NCI-H226 (cell line): Measurements from ENCODE around the gene SHISA9.

Experiments
- DNase-seq: peaks from one replicate; pipeline ENCODE4 v3.0.0-alpha.2; 2015

SHISA9 gene

DNA sequence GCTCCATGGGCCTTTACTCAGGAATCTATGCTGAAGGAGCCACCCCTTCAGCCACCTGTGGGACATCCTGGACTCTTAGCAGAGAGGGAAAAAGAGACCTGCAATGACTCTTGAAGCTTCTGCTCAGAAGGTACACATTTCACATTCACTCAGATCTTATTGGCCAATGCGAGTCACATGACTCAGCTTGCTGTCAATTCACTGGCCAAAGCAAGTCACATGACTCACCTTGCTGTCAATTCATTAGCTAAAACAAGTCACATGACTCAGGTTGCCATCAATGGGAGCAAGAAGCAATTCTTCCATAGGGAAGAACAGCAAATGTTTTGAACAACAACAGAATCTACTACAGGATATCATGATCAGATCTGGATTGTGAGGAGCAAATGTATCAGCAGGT is 233.4 kb downstream of the SHISA9 start:
- DNase-seq, result no peak

DNA sequence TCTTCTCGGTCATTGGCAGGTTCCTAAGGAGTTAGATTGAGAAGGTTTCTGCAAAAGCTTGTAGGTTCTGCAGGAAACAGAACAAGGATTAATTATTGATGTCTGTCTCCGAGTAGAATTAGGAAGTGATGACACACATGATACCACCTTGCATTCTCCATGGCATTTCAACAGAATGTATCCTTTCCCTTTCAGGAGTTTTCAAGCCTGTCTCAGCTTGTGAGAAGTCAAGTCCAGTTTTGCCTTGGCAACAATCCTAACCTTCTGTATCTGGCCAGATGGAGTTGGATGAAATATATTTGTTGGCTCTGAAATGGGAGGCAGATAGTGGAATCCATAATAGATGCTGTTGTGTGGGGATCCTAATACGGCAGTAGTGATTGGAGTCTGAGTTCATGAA is 235.5 kb downstream of the SHISA9 start:
- no peak for DNase-seq

DNA sequence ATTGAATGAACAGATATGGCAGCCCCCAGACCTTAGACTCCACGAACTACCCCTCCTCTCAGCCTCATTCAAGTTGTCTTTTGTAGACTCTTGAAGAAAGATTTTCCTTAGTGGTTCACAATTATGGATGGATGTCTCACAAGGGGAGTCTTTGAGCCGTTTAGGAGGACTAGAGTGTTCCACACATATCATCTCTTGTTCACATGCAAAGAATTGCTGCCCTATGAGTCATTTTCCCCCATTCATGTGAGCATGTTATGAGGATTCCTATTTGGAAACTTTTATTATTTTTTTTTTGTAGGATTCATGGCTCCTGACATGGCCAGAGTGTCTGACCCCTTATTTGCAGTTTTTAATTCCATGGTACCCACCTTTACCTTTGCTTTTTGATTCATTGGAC is 237.1 kb downstream of the SHISA9 start:
- no peak for DNase-seq

DNA sequence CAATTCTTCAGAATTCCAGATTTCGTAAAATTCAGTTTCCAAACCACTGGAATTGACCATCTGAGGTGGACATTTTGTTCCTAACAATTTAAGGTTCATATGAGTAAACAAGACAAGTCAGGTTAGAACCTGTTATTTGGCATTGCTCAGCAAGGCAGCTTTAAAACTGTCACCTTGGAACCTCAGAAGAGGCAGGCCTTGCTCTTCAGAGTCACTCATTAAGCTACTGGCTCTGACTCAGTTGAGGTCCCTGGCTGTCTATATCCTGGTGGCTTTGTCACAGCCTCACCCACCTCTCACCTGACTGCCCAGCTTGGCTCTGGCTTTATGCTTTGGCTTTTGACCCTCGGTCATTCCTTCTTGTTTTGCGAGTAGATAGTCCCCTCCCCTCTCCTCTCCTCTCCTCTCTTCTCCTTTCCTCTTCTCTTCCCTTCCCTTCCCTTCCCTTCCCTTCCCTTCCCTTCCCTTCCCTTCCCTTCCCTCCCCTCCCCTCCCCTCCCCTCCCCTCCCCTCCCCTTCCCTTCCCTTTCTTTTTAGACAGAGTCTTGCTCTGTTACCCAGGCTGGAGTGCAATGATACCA is 238.4 kb downstream of the SHISA9 start:
- no peak for DNase-seq

DNA sequence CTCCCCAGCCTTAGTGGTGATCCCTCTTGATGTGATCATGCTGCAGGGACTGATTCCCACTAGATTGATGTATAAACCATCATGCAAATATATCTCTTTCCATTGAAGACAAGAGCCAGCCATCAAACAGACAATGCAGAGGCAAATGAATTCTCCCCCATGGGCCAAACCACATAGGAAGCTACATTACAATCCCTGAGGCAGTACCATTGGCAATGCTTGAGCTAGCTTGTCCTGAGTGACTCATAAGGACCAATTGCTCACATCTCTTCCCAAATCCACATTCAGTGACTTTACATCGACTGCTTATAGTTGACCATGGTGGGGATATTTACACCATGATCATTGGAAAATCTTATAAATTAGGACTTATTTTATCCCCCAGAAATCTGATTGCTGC is 242.2 kb downstream of the SHISA9 start:
- DNase-seq, result no peak

DNA sequence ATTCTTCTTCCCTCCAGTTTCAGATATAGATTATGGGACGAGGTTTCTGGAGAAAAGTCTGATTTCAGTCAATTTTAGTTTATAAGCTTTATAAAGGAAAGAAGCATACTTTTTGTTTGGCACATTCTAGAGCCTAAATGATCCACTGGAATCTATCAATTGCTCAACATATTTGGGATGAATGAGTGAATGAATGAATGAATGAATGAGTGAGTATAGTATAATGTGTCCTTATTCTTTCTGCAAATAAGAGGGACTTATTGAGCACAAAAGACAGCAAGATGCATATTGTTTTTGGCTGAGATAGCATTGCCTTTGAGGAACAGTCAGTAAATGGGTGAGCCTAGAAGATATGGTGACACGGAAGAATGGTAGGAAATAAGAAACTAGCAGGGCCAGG is 245.4 kb downstream of the SHISA9 start:
- DNase-seq, result no peak

DNA sequence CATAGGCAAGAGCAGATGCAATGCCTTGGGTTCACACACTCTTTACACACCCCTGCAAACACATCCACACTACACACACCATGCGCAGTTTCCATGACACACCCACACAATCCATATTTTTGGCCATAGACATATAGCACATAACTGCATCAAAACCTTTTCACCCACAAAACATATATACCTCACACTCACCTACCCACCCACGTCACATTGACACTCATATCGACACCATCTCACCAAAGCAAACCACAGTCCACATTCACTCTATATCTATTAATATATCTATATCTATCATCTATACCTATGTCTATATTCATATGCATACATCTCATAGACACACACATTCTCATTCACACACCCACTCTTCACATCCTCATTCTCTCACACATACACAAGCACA is 246.9 kb downstream of the SHISA9 start:
- no peak for DNase-seq

DNA sequence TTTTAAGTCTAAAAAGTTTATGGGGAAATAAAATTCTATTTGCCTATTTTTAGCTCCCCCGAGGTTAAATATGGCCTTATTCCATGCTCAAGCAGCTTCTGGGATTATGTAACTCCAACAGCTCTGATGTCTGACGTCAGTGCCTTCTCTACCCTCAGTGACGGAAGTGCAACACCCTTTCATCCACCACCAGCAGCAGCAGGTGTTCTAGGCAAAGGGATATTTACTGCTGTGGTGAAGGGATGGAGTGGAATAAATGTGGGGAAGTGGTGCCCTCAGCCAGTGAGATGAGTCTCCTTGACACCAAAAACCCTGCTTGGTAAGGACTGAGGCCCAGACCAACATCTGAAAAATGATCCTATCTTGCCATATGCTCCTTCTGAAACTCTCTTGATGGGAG is 247.4 kb downstream of the SHISA9 start:
- DNase-seq, result no peak

DNA sequence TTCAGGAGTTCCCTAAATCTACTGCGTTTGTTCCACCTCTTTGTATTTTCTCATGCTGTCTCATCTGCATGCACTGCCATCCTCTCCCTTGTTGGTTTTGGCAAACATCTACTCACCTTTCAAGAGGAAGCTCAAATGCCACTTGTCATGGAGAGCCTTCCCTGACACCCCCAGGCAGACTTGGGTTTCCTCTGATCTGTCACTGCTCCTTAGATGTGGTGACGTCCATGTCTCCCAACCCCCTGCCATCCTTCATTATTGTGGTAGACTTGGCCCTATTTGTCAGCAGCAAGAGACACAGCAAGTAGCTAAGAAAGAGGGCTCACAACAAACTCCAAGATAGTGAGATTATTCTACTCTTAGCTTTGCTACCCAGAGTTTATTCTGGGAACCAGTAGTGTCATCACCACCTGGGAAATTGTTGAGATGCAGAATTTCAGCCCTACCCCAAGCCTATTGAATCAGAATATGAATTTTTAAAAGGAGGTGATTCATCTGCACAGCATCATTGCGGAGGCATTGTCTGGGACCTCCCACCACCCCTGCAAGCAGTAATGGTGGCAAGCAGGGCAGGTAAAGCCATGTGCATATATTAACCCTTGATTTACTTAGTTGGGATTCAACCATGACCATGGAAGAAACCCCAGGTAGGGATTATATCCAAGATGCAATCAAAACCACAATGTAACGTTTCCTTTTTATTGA is 248.9 kb downstream of the SHISA9 start:
- DNase-seq, result no peak

DNA sequence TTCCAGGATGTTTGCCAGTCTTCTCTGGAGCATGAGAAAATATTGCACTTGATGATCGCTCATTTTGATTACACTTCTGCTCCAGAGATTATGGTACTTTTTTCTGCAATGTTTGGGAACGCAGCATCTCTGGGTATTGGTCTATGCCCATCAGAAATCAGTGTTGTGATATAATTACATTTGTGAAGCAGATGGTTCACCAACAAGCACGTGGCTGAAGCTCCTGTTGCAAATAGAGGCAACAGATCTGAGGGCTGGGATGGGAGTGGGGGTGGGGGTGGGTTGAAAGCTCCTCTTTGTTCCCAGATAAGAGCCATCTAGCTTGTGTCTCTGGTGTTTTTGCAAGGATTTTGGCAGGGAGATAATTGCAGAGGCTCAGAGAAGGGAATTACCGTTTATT is 252.3 kb downstream of the SHISA9 start:
- no peak for DNase-seq

DNA sequence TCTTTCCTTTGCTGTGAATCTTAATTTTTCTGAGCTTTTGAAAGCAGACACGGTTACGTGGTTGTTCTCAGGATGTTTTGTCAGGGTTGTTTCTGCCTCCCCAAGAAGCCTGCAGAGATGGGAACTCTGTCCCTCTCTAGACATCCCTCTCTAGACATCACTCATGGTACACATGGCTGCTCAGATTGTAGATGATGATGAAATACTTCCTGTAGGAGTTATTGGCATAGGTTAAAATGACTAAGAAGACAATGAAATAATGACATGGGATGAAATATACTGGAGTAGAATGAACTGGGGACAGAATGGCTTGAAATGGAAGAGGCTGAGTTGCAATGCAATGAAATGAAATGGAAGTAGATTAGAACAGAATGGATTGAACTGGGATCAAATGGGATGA is 253.4 kb downstream of the SHISA9 start:
- no peak for DNase-seq

DNA sequence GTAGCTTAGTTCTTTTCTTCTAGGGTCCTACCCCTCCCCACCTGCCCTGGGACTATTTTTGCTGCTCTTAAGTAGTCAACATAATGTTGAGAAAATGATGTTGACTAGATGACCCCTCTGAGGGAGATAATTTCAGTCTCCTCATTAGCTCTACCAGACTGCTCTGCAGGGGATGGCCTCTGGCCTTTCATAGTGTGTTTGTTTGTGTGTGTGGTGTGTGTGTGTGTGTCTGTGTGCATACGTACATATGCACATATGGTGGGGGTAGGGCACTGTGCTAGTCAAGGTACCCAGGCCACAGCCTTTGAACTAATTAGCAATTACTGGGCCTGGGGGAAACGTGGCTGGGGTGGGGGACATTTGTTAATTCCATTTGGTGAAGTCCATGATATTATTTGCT is 254.0 kb downstream of the SHISA9 start:
- no peak for DNase-seq

DNA sequence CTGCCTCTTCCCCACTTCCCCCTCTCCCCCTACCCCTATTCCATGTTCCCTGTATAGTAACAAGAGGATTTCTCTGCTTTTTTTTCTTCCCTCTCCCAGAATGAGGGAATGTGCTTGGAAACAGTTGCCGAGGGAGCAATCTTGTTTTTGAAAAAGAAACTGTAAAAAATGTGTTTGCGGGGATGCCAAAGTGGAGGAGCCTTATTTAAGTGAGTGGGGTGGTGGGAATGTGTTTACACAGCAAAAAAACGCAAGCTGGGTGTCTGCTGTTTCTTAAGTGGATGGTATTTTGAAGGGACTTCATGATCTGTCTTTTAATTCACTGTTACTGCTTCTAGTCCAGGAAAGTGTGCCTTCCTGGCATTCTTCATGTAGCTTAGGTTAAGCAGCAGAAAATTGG is 254.4 kb downstream of the SHISA9 start:
- DNase-seq, result no peak

DNA sequence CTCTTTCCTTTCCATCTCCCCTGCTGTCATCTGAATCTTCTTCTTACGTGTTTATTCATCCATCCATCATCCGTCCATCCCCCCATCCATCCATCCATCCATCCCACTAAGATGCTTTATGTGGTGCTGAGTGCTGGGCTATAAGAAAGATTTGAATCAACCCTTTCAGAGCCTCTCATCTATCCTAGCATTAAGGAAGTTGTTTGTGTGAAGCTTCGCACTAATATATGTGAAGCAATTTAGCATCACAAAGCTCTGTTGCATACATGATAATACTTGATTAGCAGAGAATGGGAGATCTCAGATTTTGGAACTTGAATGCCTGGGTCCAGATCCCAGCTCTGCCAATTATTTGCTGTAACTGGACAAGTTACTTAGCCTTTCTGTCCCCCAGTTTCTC is 255.7 kb downstream of the SHISA9 start:
- no peak for DNase-seq

DNA sequence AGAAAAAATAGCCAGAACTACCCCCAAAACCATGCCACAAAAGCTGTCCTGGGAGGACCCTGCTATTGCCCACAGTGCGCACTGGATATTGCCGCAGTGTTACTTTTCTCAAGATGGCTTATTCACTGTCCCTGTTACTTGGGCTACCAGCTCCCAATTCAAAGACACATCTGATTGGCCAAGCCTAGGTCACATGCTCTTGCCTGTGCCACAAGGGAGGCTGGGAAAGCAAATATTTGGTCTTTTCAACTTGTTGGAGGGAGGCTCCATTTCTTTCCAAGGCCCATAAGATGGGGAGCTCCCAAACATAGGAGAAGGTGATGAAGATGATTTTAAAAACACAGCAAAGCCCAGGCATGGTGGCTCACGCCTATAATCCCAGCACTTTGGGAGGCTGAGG is 257.0 kb downstream of the SHISA9 start:
- no peak for DNase-seq

DNA sequence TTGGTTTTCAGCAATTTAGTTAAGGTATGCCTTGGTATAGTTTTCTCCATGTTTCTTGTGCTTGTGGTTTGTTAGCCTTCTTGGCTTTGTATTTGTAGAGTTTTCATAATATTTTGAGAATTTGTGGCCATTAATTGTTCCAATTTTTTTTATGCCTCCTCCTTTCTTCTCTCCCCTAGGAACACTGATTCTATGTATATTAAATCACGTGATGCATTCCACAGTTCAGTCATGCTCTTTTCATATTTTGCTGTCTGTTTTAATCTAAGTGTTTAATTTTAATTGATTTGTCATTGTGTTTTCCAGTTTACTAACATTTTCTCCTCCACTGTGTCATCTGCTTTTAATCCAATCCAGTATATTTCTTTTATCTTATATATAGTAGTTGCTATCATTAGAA is 263.6 kb downstream of the SHISA9 start:
- no peak for DNase-seq

DNA sequence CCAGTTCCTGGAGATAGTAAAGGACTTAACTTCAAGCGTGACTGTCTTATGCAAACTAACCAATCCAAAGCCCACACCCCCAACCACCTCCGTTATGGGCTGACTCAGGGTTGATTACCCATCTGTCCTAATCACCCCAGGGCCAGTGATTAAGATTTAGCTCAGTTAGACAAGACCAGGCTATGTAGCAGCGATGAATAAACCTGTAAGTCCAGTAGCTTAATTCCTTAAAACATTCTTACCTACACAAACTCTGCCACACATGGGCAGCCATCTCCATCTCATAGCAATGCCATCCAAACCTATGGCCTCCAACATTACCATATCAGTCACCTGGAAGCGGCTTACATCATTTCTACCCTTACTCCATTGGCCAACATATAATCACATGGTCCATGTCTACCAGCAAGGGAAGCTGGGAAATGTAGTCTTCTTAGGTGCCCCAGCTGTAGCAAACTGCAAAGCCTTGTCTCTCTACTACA is 266.7 kb downstream of the SHISA9 start:
- no peak for DNase-seq

DNA sequence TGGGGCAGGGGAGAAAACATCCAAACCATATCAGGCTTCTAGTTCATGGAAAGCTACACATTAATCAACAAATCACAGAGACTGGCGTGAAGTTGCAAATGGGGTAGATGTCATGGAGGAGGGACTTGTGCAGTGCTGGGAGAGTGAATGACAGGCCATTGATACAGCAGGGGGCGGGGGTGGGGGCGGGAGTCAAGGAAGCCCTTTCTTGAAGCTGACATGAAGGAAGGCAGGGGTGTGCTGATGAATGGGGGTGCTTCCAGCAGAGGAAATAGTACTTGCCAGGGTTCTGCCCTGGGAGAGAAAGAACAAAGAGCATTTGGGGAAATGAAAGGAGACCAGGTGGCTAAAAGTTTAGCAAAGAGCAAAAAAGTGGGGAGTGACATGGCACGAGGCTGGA is 269.9 kb downstream of the SHISA9 start:
- DNase-seq, result no peak

DNA sequence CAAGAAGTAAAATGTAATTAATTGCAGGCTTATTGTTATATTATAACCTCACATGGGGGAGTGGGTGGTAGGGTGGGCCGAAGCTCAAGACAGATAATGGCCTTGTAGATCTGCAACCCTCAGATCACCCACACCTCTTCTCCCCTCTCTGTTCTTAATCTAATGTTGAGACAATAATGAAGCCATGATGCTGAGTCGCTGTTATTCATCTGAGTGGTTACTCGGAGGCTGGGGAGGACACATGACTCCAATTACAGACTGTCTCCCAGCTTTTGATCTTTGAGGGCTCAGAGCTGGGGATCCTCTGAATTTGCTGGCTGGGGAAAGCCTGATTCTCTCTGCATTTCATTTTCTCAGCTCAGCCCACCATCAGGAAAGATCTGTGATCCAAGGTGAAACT is 275.3 kb downstream of the SHISA9 start:
- no peak for DNase-seq

DNA sequence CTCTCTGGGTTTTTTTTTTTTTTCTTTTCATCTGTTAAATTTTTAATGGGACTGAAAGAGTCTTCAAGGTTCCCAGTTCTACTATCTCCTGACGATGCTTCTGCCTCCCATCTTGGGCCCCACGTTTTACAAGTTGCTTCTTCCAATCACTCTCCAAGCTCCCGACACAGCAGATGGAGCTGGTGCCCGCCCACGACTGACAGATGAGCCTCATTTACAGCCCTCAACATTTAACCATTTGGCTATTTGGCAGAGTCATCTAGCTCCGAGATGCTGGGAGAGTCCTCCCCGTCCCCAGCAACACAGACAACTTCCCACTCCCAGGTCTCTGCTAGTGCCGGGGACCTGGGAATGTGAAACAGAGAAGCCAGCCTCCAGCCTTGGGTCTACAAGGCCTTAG is 276.9 kb downstream of the SHISA9 start:
- DNase-seq, result no peak

DNA sequence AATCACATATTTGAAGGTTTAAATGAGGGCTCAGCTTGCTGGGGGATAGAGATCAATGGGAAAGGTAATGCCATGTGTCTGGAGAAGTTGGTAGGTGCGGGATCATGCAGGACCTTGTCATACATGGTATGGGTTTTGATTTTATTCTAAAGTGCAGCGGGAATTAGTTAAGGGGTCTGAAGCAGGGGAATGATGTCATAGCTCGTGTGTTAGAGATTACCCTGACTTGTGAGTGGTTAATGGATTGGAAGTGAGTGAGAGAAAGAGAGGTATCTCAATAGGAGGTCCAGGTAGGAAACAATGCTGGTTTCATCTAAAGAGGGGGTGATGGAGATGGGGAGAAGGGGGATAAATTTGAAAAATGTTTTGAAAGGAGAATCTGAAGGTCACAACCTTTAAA is 280.0 kb downstream of the SHISA9 start:
- DNase-seq, result no peak

DNA sequence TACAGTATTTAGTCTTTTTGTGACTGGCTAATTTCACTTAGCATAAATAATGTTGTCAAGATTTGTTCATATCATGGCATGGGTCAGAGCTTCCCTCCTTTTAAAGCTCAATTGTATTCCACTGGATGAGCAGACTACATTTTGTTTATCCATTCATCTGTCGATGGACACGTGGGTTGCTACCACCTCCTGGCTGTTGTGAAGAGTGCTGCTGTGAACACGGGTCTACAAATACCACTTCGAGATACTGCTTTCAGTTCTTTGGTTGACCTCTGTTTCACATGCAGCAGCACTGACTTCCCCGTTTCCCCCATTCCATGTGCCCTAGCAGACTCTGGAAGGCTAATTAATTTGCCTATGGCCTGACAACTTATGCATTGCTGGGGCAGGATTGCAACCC is 285.4 kb downstream of the SHISA9 start:
- no peak for DNase-seq

DNA sequence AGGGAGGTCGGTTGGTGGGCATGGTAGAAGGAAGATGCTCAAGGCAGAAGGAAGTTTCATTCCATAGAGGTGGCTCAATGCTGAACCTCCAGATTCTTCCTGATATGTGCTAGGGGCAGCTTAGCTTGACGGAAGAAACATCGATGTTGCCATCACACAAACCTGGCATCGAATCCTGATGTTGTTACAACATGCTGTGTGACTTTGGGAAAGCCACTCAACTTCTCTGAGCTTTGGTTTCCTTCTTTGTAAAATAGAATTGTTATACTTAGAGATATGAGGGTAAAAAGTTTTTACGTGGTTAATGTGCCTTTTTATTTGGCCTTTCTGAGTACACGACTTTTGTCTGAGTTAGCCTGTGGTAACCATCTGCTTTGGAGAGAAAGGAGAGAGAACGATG is 287.9 kb downstream of the SHISA9 start:
- no peak for DNase-seq

DNA sequence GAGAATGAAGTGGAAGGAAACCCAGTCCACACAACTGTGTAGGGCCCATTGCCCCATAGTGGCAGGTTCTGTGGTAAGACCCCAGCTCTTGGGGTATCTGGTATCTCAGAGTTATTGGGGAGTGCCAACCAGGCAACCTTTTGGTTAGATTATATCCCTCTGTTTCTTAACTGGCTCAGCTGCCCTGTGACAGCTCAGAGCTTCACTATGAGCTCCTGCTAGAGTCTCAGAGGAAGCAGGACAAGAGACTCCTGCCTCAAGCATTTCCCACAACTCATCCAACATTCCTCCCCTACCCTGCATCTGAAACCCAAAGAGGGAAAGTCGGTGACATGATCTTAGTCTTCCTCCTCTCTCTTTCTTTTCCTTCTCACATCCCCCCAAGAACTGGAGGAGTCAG is 292.3 kb downstream of the SHISA9 start:
- no peak for DNase-seq

DNA sequence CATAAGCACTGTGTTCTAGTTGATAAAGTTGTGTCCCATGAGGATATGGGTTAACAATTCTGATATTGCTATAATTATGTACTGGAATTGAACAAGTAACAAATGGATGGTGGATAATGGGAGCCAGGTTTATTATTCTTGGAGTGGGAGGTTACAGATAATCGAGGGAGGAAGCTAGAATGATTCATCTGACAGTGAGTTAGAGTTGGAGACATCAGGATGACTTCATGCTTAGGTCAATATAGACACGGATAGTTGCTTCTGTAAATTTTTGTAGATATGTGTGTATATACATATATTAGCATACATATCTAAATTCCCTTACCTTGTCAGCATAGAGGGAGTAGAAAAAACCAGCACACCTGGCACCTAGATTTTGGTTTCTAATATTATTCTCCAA is 293.4 kb downstream of the SHISA9 start:
- no peak for DNase-seq
